PC-9 (cell line): ENCODE data around the gene ANKRD33B.

Source experiments
- CTCF ChIP-seq: fragments of 200-600 bp; sonication (generic); conservative IDR thresholded peaks from 2 replicates; pipeline ENCODE4 v1.6.1; 2017; ENCODE audit warnings: mixed run types, antibody characterized with exemption, mild to moderate bottlenecking, moderate library complexity
- EZH2 ChIP-seq: fragments of 200-600 bp; sonication (generic); IDR thresholded peaks from 2 replicates; pipeline ENCODE4 v1.8.0; 2017; ENCODE audit warnings: antibody characterized with exemption, low read depth

GRCh38 chr5:10690460-10691440 lies 126.9 kb downstream of the ANKRD33B start:
- TF ChIP-seq CTCF (no peak), EZH2 (no peak)
